HL-60 (cell line): Measurements from ENCODE around the gene DGLUCY.

Source experiments
- DNase-seq, 2 experiments: peaks; one replicate each; pipeline ENCODE4 v3.0.0-alpha.2; 2010 to 2020; ENCODE audit warnings: low read depth in 1 of 2, low spot score in 1 of 2
- H3K27ac ChIP-seq: fragments of 250-450 bp; sonication (Bioruptor Pico); replicated peaks from 2 replicates; pipeline ENCODE4 v1.5.1; 2020; ENCODE audit warnings: mild to moderate bottlenecking, moderate library complexity
- H3K27me3 ChIP-seq: fragments of 250-450 bp; sonication (Bioruptor Pico); 2 replicates; pipeline ENCODE4 v1.5.1; 2021; ENCODE audit warnings: mild to moderate bottlenecking, moderate library complexity; ENCODE audit not compliant: insufficient read depth, poor library complexity, severe bottlenecking
- H3K4me3 ChIP-seq: replicated peaks from 2 replicates; pipeline ENCODE4 v1.5.1; 2011; ENCODE audit warnings: mild to moderate bottlenecking, control low read depth, low read length; ENCODE audit not compliant: insufficient read depth
- GABPA ChIP-seq: IDR thresholded peaks from 2 replicates; pipeline ENCODE4 v1.6.1; 2012; ENCODE audit warnings: low read depth
- POLR2AphosphoS5 ChIP-seq: IDR thresholded peaks from 2 replicates; pipeline ENCODE4 v1.6.1; 2012; ENCODE audit warnings: low read depth
- SPI1 ChIP-seq: IDR thresholded peaks from 2 replicates; pipeline ENCODE4 v1.6.1; 2012; ENCODE audit warnings: low read depth, mild to moderate bottlenecking, borderline replicate concordance
- TF ChIP-seq, protein P1 (sequence below): IDR thresholded peaks from one replicate; pipeline ENCODE4 v1.5.1; 2011; ENCODE audit warnings: low read length, control low read depth, inconsistent platforms; ENCODE audit not compliant: insufficient read depth
- TF ChIP-seq, protein P2 (sequence below): IDR thresholded peaks from 2 replicates; pipeline ENCODE4 v1.6.1; 2012; ENCODE audit warnings: low read depth; ENCODE audit not compliant: insufficient replicate concordance

The DGLUCY gene

DNA sequence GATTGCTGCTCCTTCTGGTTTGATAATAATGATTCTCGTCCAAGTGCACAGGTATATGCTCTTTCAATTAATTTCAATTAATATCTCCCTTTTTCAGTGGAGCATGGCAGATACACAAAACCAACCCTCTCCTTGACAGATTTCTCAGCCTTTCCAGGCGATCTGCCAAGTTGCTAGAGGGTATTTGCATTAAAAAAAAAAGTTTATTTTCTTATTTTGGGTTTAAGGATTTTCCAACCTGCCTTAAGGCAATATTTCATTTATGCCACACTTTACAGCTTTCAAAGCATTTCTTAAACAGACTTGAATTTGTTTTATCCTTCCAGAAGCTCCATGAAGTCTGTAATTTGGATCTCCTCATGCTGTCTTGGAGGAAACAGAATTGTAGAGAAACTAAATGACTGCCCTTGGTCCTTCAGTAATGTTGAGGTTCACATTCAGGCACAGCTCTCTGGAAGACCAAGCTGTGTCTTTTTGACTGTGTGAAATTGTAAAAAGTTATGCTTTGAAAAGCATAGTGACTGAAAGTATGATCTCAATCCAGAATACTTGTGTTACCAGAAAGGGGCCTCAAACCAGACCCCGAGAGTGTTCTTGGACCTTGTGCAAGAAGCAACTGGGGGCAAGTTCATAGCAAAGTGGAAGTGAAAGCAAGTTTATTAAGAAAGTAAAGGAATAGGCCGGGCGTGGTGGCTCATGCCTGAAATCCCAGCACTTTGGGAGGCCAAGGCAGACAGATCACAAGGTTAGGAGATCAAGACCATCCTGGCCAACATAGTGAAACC lies 2.3 kb downstream of the DGLUCY start:
- no peak for DNase-seq
- no peaks in the 10 kb centered on the region for H3K27me3 ChIP-seq
- H3K4me3 ChIP-seq, result peak overlapping the region; percentile 67
- TF ChIP-seq SPI1 (no peak; the same call in 1 of the 2 replicates), POLR2AphosphoS5 (no peak), GABPA (no peak)
- TF ChIP-seq, protein P1, sequence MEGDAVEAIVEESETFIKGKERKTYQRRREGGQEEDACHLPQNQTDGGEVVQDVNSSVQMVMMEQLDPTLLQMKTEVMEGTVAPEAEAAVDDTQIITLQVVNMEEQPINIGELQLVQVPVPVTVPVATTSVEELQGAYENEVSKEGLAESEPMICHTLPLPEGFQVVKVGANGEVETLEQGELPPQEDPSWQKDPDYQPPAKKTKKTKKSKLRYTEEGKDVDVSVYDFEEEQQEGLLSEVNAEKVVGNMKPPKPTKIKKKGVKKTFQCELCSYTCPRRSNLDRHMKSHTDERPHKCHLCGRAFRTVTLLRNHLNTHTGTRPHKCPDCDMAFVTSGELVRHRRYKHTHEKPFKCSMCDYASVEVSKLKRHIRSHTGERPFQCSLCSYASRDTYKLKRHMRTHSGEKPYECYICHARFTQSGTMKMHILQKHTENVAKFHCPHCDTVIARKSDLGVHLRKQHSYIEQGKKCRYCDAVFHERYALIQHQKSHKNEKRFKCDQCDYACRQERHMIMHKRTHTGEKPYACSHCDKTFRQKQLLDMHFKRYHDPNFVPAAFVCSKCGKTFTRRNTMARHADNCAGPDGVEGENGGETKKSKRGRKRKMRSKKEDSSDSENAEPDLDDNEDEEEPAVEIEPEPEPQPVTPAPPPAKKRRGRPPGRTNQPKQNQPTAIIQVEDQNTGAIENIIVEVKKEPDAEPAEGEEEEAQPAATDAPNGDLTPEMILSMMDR, result no peak
- TF ChIP-seq, protein P2, sequence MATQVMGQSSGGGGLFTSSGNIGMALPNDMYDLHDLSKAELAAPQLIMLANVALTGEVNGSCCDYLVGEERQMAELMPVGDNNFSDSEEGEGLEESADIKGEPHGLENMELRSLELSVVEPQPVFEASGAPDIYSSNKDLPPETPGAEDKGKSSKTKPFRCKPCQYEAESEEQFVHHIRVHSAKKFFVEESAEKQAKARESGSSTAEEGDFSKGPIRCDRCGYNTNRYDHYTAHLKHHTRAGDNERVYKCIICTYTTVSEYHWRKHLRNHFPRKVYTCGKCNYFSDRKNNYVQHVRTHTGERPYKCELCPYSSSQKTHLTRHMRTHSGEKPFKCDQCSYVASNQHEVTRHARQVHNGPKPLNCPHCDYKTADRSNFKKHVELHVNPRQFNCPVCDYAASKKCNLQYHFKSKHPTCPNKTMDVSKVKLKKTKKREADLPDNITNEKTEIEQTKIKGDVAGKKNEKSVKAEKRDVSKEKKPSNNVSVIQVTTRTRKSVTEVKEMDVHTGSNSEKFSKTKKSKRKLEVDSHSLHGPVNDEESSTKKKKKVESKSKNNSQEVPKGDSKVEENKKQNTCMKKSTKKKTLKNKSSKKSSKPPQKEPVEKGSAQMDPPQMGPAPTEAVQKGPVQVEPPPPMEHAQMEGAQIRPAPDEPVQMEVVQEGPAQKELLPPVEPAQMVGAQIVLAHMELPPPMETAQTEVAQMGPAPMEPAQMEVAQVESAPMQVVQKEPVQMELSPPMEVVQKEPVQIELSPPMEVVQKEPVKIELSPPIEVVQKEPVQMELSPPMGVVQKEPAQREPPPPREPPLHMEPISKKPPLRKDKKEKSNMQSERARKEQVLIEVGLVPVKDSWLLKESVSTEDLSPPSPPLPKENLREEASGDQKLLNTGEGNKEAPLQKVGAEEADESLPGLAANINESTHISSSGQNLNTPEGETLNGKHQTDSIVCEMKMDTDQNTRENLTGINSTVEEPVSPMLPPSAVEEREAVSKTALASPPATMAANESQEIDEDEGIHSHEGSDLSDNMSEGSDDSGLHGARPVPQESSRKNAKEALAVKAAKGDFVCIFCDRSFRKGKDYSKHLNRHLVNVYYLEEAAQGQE, result no peak
- H3K27ac ChIP-seq, result peak overlapping the region; percentile 97

DNA sequence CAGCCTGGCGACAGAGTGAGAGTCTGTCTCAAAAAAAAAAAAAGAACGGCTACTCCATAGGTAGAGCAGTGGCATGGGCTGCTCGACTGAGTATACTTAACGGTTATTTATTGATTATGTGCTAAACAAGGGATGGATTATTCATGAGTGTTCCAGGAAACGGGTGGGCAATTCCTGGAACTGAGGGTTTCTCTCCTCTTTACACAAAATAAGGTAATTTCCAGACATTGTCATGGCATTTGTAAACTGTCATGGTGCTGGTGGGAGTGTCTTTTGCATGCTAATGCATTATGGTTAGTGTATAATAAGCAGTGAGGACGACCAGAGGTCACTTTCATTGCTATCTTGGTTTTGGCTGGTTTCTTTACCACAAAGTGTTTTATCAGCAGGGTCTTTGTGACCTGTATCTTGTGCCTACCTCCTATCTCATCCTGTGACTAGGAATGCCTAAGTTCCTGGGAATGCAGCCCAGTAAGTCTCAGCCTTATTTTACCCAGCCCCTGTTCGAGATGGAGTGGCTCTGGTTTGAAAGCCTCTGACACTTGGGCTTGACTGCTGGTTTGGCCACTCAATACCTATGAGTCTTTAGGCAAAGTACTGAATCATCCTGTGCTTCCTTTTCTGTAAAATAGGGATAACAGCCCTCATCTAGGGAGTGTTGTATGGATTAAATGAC lies 3.2 kb downstream of the DGLUCY start:
- no peak overlapping the region; the same call in 1 of the 2 replicates for H3K27ac ChIP-seq
- no peaks in the 10 kb centered on the region for H3K27me3 ChIP-seq
- no peak overlapping the region for H3K4me3 ChIP-seq
- no peak for DNase-seq
- TF ChIP-seq POLR2AphosphoS5 (no peak), SPI1 (no peak), GABPA (no peak)
- TF ChIP-seq, protein P2, result no peak
- TF ChIP-seq, protein P1, result no peak

DNA sequence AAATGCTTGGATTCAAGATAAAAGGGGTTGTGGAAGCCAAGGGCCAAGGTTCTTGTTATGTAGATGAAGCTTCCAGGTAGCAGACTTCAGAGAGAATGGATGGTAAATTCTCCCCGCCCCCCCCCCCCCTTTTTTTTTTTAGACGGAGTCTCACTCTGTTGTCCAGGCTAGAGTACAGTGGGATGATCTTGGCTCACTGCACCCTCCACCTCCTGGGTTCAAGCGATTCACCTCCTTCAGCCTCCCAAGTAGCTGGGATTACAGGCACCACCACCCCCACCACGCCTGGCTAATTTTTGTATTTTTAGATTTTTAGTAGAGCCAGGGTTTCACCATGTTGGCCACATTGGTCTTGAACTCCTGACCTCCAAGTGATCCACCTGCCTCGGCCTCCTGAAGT lies 4.1 kb downstream of the DGLUCY start:
- Histone ChIP-seq H3K27me3 (no peaks in the 10 kb centered on the region), H3K27ac (no peak overlapping the region), H3K4me3 (no peak overlapping the region)
- TF ChIP-seq POLR2AphosphoS5 (no peak), GABPA (no peak), SPI1 (no peak)
- TF ChIP-seq, protein P1, result no peak
- TF ChIP-seq, protein P2, result no peak
- DNase-seq, result no peak
